ENCODE data around the gene PTPRH. TPM values are rescaled to one million over a fixed set of nuclear protein-coding genes. Genes with fewer than 3 reads are reported as not detected.

The PTPRH gene
- total and polyA plus RNA-seq, 9 of the 15 experiments (the other 6 are each of a cell fraction or from before 2014, with no cell fraction given) = 0.87 to 34.3 (median 22.7) TPM

DNA sequence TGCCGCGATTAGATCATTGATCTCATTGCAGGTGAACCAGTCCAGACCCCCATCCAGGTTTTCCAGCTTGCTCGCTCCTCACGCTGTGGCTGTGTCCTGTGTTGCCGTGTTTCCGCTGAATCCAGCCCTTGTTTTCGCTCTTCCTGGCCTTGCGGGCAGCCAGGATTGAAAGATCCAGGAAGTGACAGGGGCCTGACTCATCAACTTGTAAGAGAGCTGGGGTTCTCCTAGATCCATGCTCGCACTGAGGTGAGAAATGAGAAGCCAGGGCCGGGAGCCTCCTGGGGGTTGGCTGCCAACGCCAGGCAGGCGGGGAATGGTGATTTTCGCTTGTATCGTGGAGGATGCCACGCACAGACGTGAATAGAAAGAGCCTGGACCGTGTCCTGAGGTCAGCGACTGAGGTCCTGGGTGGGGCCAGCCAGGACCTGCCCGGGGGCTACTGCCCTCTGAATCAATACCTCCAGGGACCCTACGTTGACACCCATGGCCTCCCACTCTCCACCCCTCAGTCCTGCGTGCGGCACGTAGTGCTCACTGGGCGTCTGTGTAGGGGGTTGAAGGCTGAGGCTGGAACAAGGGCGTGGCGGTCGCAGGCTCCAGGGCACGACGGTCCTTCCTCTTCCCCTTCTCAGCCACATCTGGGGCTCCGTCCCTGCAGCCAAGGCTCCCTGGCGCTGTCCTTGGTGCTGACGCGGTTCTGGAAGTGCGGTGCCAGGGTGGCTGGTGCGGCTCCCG lies 7.3 kb upstream of the PTPRH start (continued):
- TF ChIP-seq, protein P1, sequence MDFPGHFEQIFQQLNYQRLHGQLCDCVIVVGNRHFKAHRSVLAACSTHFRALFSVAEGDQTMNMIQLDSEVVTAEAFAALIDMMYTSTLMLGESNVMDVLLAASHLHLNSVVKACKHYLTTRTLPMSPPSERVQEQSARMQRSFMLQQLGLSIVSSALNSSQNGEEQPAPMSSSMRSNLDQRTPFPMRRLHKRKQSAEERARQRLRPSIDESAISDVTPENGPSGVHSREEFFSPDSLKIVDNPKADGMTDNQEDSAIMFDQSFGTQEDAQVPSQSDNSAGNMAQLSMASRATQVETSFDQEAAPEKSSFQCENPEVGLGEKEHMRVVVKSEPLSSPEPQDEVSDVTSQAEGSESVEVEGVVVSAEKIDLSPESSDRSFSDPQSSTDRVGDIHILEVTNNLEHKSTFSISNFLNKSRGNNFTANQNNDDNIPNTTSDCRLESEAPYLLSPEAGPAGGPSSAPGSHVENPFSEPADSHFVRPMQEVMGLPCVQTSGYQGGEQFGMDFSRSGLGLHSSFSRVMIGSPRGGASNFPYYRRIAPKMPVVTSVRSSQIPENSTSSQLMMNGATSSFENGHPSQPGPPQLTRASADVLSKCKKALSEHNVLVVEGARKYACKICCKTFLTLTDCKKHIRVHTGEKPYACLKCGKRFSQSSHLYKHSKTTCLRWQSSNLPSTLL (IDR thresholded peaks at IDR 0.05) = no peak
- TF ChIP-seq KDM1A (IDR thresholded peaks at IDR 0.05) = peak; percentile 77 to 81
- TF ChIP-seq, protein P2, sequence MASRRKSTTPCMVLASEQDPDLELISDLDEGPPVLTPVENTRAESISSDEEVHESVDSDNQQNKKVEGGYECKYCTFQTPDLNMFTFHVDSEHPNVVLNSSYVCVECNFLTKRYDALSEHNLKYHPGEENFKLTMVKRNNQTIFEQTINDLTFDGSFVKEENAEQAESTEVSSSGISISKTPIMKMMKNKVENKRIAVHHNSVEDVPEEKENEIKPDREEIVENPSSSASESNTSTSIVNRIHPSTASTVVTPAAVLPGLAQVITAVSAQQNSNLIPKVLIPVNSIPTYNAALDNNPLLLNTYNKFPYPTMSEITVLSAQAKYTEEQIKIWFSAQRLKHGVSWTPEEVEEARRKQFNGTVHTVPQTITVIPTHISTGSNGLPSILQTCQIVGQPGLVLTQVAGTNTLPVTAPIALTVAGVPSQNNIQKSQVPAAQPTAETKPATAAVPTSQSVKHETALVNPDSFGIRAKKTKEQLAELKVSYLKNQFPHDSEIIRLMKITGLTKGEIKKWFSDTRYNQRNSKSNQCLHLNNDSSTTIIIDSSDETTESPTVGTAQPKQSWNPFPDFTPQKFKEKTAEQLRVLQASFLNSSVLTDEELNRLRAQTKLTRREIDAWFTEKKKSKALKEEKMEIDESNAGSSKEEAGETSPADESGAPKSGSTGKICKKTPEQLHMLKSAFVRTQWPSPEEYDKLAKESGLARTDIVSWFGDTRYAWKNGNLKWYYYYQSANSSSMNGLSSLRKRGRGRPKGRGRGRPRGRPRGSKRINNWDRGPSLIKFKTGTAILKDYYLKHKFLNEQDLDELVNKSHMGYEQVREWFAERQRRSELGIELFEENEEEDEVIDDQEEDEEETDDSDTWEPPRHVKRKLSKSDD (conservative IDR thresholded peaks at IDR 0.05; ENCODE audit: low read length) = peak; percentile 58; the same call in 1 of the 2 replicates
- TF ChIP-seq TSHZ1 (CRISPR knock-in tag; IDR thresholded peaks at IDR 0.05) = no peak
- TF ChIP-seq PPARD (CRISPR knock-in tag; IDR thresholded peaks at IDR 0.05) = no peak
- TF ChIP-seq TBP (optimal IDR thresholded peaks at IDR 0.05; ENCODE audit: low read depth, low read length) = peak; percentile 82
- peak; percentile 76 for TF ChIP-seq ZFX (CRISPR knock-in tag; IDR thresholded peaks at IDR 0.05)
- no peak; the same call in 1 of the 2 replicates for TF ChIP-seq VEZF1 (CRISPR knock-in tag; IDR thresholded peaks at IDR 0.05)
- no peak for TF ChIP-seq ZNF133 (CRISPR knock-in tag; IDR thresholded peaks at IDR 0.05)
- TF ChIP-seq NEUROD1 (IDR thresholded peaks at IDR 0.05; ENCODE audit: borderline replicate concordance, low read depth, low read length, partially characterized antibody) = peak; percentile 100
- TF ChIP-seq ZC3H11A (IDR thresholded peaks at IDR 0.05; ENCODE audit: low read depth, low read length) = no peak
- TF ChIP-seq NFRKB (IDR thresholded peaks at IDR 0.05; ENCODE audit: low read depth) = peak; percentile 67
- TF ChIP-seq, protein P3, sequence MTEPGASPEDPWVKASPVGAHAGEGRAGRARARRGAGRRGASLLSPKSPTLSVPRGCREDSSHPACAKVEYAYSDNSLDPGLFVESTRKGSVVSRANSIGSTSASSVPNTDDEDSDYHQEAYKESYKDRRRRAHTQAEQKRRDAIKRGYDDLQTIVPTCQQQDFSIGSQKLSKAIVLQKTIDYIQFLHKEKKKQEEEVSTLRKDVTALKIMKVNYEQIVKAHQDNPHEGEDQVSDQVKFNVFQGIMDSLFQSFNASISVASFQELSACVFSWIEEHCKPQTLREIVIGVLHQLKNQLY (CRISPR knock-in tag; conservative IDR thresholded peaks at IDR 0.05) = peak; percentile 71 to 91; a peak in 2 of 4 replicates
- TF ChIP-seq ZNF217 (CRISPR knock-in tag; IDR thresholded peaks at IDR 0.05) = 0 out of 2 replicates have a peak, but pooled peaks have one; percentile 30
- TF ChIP-seq POLR2H (tag; IDR thresholded peaks at IDR 0.05; ENCODE audit: low read depth) = peak; percentile 94
- peak; percentile 89 for TF ChIP-seq SMAD4 (CRISPR knock-in tag; conservative IDR thresholded peaks at IDR 0.05)
- peak; percentile 95 for TF ChIP-seq CREM (IDR thresholded peaks at IDR 0.05; ENCODE audit: low read depth)

All from K562 (cell line).